HepG2 (cell line): ENCODE data around the gene HTR6. TPM values are rescaled to one million over a fixed set of nuclear protein-coding genes. Genes with fewer than 3 reads are reported as not detected.
"Not testable (repeated sequence)": the region's sequence is repeated elsewhere in the genome, so short reads cannot be mapped to it uniquely, and the experiment has no call there.

Experiments used
- ATAC-seq: fragments of 200-7000 bp; cut with Tn5 transposase; 3 replicates; pipeline ENCODE4 v1.9.1; 2020; ENCODE audit warnings: mild to moderate bottlenecking, moderate library complexity
- BruUV-seq: library from RNA; stranded (reverse); fragments of 400-500 nt; replicated peaks from 2 replicates; lab custom pipeline; 2021; lab: Mats Ljungman, UMichigan
- CTCF ChIA-PET: fragments of 300-600 bp; formaldehyde crosslinking; extraction: SDS; loops from one replicate; lab custom pipeline; 2021; ENCODE audit warnings: low total read pairs, inconsistent platforms, low intra/inter-chr PET ratio; lab: Yijun Ruan, JAX
- POLR2A ChIA-PET: fragments of 350-600 bp; sonication (Branson Sonifier 250); formaldehyde crosslinking; loops from one replicate; lab custom pipeline; 2020; ENCODE audit warnings: antibody characterized with exemption, inconsistent platforms; lab: Yijun Ruan, JAX
- DNase-seq: peaks from one replicate; pipeline ENCODE4 v3.0.0-alpha.2; 2015; ENCODE audit warnings: low spot score
- FAIRE-seq: peaks from 3 replicates; lab custom pipeline; 2011; peaks lifted over from hg19 to GRCh38; lab: Jason Lieb, UNC
- H2AFZ ChIP-seq: one replicate; pipeline ENCODE4 v1.6.1; 2011; ENCODE audit warnings: low read length, inconsistent platforms
- H3K27ac ChIP-seq: fragments of 300-600 bp; 3 replicates; pipeline ENCODE4 v1.8.0; 2011; ENCODE audit warnings: mixed run types, mild to moderate bottlenecking, mixed read lengths, low read length, inconsistent platforms; ENCODE audit not compliant: insufficient read depth; ENCODE audit errors: extremely low read length
- H3K27me3 ChIP-seq, 2 experiments: fragments of 200-600 bp in 1 of 2; 2 replicates in 1 of 2; 3 replicates in 1 of 2; pipeline versions ENCODE4 v1.6.0 to v1.8.0; 2011; ENCODE audit warnings: low read length in 2 of 2, mild to moderate bottlenecking in 2 of 2, moderate library complexity in 2 of 2, inconsistent platforms in 1 of 2; ENCODE audit not compliant: insufficient read depth in 2 of 2, control insufficient read depth in 1 of 2
- H3K36me3 ChIP-seq, 2 experiments: fragments of 200-600 bp in 1 of 2; replicated peaks in 1 of 2; 2 replicates in 1 of 2; 3 replicates in 1 of 2; pipeline versions ENCODE4 v1.5.1 to v1.8.0; 2011; ENCODE audit warnings: low read length in 2 of 2, inconsistent platforms in 1 of 2; ENCODE audit not compliant: insufficient read depth in 2 of 2, control insufficient read depth in 1 of 2
- H3K4me1 ChIP-seq: 2 replicates; pipeline ENCODE4 v1.5.1; 2012; ENCODE audit warnings: low read length, inconsistent platforms; ENCODE audit not compliant: insufficient read depth
- H3K4me2 ChIP-seq: 2 replicates; pipeline ENCODE4 v1.6.0; 2011; ENCODE audit warnings: low read depth, low read length, inconsistent platforms
- H3K4me3 ChIP-seq, 3 experiments: fragments of 200-600 bp in 1 of 3; sonication (generic), shearing (Covaris generic) in 1 of 3; replicated peaks in 1 of 3; 2 replicates each; pipeline ENCODE4 v1.5.1; 2011 to 2016; ENCODE audit warnings: low read length in 3 of 3, inconsistent platforms in 2 of 3, low read depth in 2 of 3, mild to moderate bottlenecking in 2 of 3, control low read depth in 1 of 3, mixed read lengths in 1 of 3; ENCODE audit not compliant: insufficient read depth in 1 of 3
- H3K79me2 ChIP-seq: one replicate; pipeline ENCODE4 v1.6.1; 2011; ENCODE audit warnings: low read length, inconsistent platforms; ENCODE audit not compliant: insufficient read depth
- H3K9ac ChIP-seq: 2 replicates; pipeline ENCODE4 v1.6.0; 2011; ENCODE audit warnings: mild to moderate bottlenecking, low read depth, low read length, inconsistent platforms; ENCODE audit not compliant: insufficient read depth
- H3K9me3 ChIP-seq: 2 replicates; pipeline ENCODE4 v1.5.1; 2012; ENCODE audit warnings: mild to moderate bottlenecking, low read length
- H4K20me1 ChIP-seq: 2 replicates; pipeline ENCODE4 v1.6.0; 2011; ENCODE audit warnings: inconsistent platforms, mild to moderate bottlenecking, low read length, moderate library complexity; ENCODE audit not compliant: insufficient read depth
- ZBTB37 ChIP-seq: sonication (generic); formaldehyde crosslinking; IDR thresholded peaks from 2 replicates; pipeline ENCODE4 v1.4.0; 2020; ENCODE audit warnings: mild to moderate bottlenecking, missing genetic modification reagents
- ZBTB7A ChIP-seq: sonication (generic); formaldehyde crosslinking; IDR thresholded peaks from 2 replicates; pipeline ENCODE4 v1.8.0; 2022; ENCODE audit warnings: mild to moderate bottlenecking, missing genetic modification reagents
- ZNF687 ChIP-seq: sonication (generic); formaldehyde crosslinking; IDR thresholded peaks from 2 replicates; pipeline ENCODE4 v1.5.1; 2020; ENCODE audit warnings: mild to moderate bottlenecking, missing genetic modification reagents, moderate library complexity
- WGBS: methylation state at CpG from one replicate; pipeline ENCODE4 v1.1.6; 2017; ENCODE audit warnings: low lambda C conversion rate; 5-methylcytosine and 5-hydroxymethylcytosine counted together
- in situ Hi-C: cut with HindIII; loops from 2 replicates; pipeline ENCODE4 v1.10.0; 2017; ENCODE audit warnings: low pct_unique_long_range_greater_than_20kb; ENCODE audit not compliant: extremely low pct_ligation_motif_present
- intact Hi-C: fragments of 100-400 bp; cut with micrococcal nuclease; formaldehyde crosslinking; loops from one replicate; pipeline ENCODE4 v1.10.0; 2022; ENCODE audit not compliant: unreplicated experiment
- polyA plus RNA-seq, 8 experiments: library from polyadenylated mRNA; depleted of rRNA in 3 of 8; stranded (reverse) in 7 of 8; unstranded in 1 of 8; fragments of >200 nt; fragmentation: Illumina TruSeq in 4 of 8; extraction: Trizol in 4 of 8; gene quantifications; 2 replicates each; pipeline versions ENCODE4 v1.2.1 to v1.2.3, GENCODE V29; 2011 to 2016; ENCODE audit warnings: low read depth in 4 of 8, missing spikeins in 1 of 8, mixed read lengths in 1 of 8; ENCODE audit not compliant: insufficient read depth in 1 of 8
- total RNA-seq, 5 experiments: library from RNA; depleted of rRNA; stranded (reverse); fragments of >200 nt; fragmentation: Illumina TruSeq; extraction: Trizol; gene quantifications; 2 replicates each; pipeline ENCODE4 v1.2.3, GENCODE V29; 2016; ENCODE audit warnings: low read depth in 1 of 5

HTR6 gene
- total and polyA plus RNA-seq, 2 of the 13 experiments (the other 11 are each of a cell fraction or from before 2014, with no cell fraction given) = 0.04 TPM; not detected in 1

- in situ Hi-C loops (no loop called here), intact Hi-C loops (no loop called here)
- Histone ChIP-seq H3K27ac (no peak overlapping the region), H3K4me3 (no peak overlapping the region), H3K4me2 (no peak overlapping the region), H3K79me2 (no peaks in the 10 kb centered on the region), H4K20me1 (no peaks in the 10 kb centered on the region), H2AFZ (no peak overlapping the region), H3K9ac (no peak overlapping the region), H3K27me3 (no peaks in the 10 kb centered on the region), H3K9me3 (no peaks in the 10 kb centered on the region), H3K4me1 (peaks cover 27% of the 10 kb centered on the region), H3K36me3 (no peaks in the 10 kb centered on the region)
- TF ChIP-seq ZNF687 = no peak
- TF ChIP-seq ZBTB37 (CRISPR knock-in tag) = no peak
- TF ChIP-seq ZBTB7A (CRISPR knock-in tag) = no peak
- BruUV-seq = no TSS peak
- ChIA-PET POLR2A (no interaction called here), CTCF (no interaction called here)
- DNase-seq (no peak), ATAC-seq (no peak), FAIRE-seq (no peak)
- WGBS = 37% methylated on average over 3 of the region's 5 CpGs
Observed at GRCh38 chr1:19636065-19636464, 28.6 kb upstream of the HTR6 start.

- H3K4me1 ChIP-seq = peaks cover 33% of the 10 kb centered on the region
- H2AFZ ChIP-seq, H3K27me3 ChIP-seq, in situ Hi-C loops, H3K79me2 ChIP-seq, BruUV-seq, H3K9ac ChIP-seq, H3K9me3 ChIP-seq, FAIRE-seq, H3K27ac ChIP-seq, H3K4me2 ChIP-seq, intact Hi-C loops, ATAC-seq, POLR2A ChIA-PET, CTCF ChIA-PET, H3K4me3 ChIP-seq, H4K20me1 ChIP-seq, H3K36me3 ChIP-seq, DNase-seq: not testable (repeated sequence)
- WGBS = 70% methylated on average over 10 of the region's 10 CpGs
Observed at GRCh38 chr1:19636749-19637148, 27.9 kb upstream of the HTR6 start.
